ENCODE measurements around the gene C5orf47.

Gene C5orf47

DNA sequence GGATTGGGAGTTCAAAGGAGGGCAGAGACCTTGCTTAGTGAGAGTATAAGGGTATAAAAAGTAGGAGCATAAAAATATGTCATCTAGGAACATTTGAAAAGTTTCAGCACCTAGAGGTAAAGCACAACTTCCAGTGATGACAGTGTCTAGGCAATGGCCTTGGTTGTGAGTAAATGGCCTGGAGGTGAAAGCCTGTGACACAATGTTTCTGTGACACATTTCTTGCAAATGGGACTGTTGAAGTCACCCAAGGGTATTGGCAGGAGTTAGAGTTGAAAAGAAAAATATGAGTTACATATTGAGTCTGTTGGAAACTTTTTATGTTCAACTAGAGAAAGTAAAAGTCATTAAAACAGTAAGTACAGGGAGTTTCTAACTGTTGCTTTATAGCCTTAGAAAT lies 14.8 kb downstream of the C5orf47 start:
- no peak overlapping the region for H3K27ac ChIP-seq (ENCODE audit: low read length)
- no peaks in the 10 kb centered on the region for H3F3A ChIP-seq (ENCODE audit: insufficient read depth, low read length)
- H3K27me3 ChIP-seq (replicated peaks; ENCODE audit: insufficient read depth, low read length): no peaks in the 10 kb centered on the region
- no peak for DNase-seq
- H2AFZ ChIP-seq (ENCODE audit: low read length): no peak overlapping the region
- no peak overlapping the region for H3K4me2 ChIP-seq (ENCODE audit: low read depth, low read length)
- TF ChIP-seq, protein P1, sequence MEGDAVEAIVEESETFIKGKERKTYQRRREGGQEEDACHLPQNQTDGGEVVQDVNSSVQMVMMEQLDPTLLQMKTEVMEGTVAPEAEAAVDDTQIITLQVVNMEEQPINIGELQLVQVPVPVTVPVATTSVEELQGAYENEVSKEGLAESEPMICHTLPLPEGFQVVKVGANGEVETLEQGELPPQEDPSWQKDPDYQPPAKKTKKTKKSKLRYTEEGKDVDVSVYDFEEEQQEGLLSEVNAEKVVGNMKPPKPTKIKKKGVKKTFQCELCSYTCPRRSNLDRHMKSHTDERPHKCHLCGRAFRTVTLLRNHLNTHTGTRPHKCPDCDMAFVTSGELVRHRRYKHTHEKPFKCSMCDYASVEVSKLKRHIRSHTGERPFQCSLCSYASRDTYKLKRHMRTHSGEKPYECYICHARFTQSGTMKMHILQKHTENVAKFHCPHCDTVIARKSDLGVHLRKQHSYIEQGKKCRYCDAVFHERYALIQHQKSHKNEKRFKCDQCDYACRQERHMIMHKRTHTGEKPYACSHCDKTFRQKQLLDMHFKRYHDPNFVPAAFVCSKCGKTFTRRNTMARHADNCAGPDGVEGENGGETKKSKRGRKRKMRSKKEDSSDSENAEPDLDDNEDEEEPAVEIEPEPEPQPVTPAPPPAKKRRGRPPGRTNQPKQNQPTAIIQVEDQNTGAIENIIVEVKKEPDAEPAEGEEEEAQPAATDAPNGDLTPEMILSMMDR (IDR thresholded peaks at IDR 0.05; ENCODE audit: low read length): no peak
- TF ChIP-seq EZH2phosphoT487 (IDR thresholded peaks at IDR 0.05; ENCODE audit: low read length): no peak
- TF ChIP-seq EZH2 (optimal IDR thresholded peaks at IDR 0.05; ENCODE audit: low read depth, low read length): no peak
- H3K9me3 ChIP-seq (replicated peaks; ENCODE audit: insufficient read depth, low read length): no peaks in the 10 kb centered on the region
- no peaks in the 10 kb centered on the region for H3K4me1 ChIP-seq (ENCODE audit: low read length)
- H3K9ac ChIP-seq (ENCODE audit: low read length): no peak overlapping the region
- H4K20me1 ChIP-seq (ENCODE audit: insufficient read depth, low read length): no peaks in the 10 kb centered on the region
- no peaks in the 10 kb centered on the region for H3K79me2 ChIP-seq (ENCODE audit: low read length)
- H3K9me2 ChIP-seq (replicated peaks; ENCODE audit: insufficient read depth, low read length): no peaks in the 10 kb centered on the region
- H3K36me3 ChIP-seq (replicated peaks; ENCODE audit: insufficient read depth, low read length): no peaks in the 10 kb centered on the region
- H3K4me3 ChIP-seq (ENCODE audit: low read length): no peak overlapping the region

DNA sequence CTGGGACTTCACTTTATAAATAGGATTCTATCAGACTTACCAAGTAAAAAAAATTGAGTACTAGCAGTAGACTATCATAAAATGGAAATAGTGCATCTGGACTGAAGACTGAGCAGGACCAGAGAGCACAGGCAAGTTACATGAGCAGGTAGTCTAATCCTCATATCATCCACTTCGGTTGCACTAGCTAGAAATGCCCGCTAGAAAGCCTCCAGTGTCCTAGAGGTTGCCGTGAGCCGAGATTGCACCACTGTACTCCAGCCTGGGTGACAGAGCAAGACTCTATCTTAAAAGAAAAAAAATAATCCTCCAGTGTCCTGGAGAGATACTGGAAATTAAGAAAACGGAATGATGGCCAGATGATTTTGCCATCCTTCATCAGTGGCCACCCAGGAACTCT lies 20.0 kb downstream of the C5orf47 start:
- no peak overlapping the region for H3K4me3 ChIP-seq (ENCODE audit: low read length)
- no peaks in the 10 kb centered on the region for H3F3A ChIP-seq (ENCODE audit: insufficient read depth, low read length)
- no peaks in the 10 kb centered on the region for H4K20me1 ChIP-seq (ENCODE audit: insufficient read depth, low read length)
- H3K79me2 ChIP-seq (ENCODE audit: low read length): no peaks in the 10 kb centered on the region
- TF ChIP-seq, protein P1 (IDR thresholded peaks at IDR 0.05; ENCODE audit: low read length): no peak
- TF ChIP-seq EZH2 (optimal IDR thresholded peaks at IDR 0.05; ENCODE audit: low read depth, low read length) (no peak), EZH2phosphoT487 (IDR thresholded peaks at IDR 0.05; ENCODE audit: low read length) (no peak)
- H3K36me3 ChIP-seq (replicated peaks; ENCODE audit: insufficient read depth, low read length): no peaks in the 10 kb centered on the region
- no peaks in the 10 kb centered on the region for H3K27me3 ChIP-seq (replicated peaks; ENCODE audit: insufficient read depth, low read length)
- no peak overlapping the region for H3K27ac ChIP-seq (ENCODE audit: low read length)
- H2AFZ ChIP-seq (ENCODE audit: low read length): no peak overlapping the region
- H3K4me2 ChIP-seq (ENCODE audit: low read depth, low read length): no peak overlapping the region
- no peaks in the 10 kb centered on the region for H3K9me3 ChIP-seq (replicated peaks; ENCODE audit: insufficient read depth, low read length)
- DNase-seq: no peak
- H3K9ac ChIP-seq (ENCODE audit: low read length): no peak overlapping the region
- H3K9me2 ChIP-seq (replicated peaks; ENCODE audit: insufficient read depth, low read length): no peaks in the 10 kb centered on the region
- H3K4me1 ChIP-seq (ENCODE audit: low read length): no peaks in the 10 kb centered on the region

- no peak for DNase-seq
- H3K9ac ChIP-seq (ENCODE audit: low read length): no peak overlapping the region
- H3K27ac ChIP-seq (ENCODE audit: low read length): no peak overlapping the region
- no peak overlapping the region for H3K4me3 ChIP-seq (ENCODE audit: low read length)
- H3K27me3 ChIP-seq (replicated peaks; ENCODE audit: insufficient read depth, low read length): no peaks in the 10 kb centered on the region
- no peak overlapping the region for H3K4me2 ChIP-seq (ENCODE audit: low read depth, low read length)
- no peaks in the 10 kb centered on the region for H3F3A ChIP-seq (ENCODE audit: insufficient read depth, low read length)
- H4K20me1 ChIP-seq (ENCODE audit: insufficient read depth, low read length): no peaks in the 10 kb centered on the region
- no peak overlapping the region for H2AFZ ChIP-seq (ENCODE audit: low read length)
- H3K36me3 ChIP-seq (replicated peaks; ENCODE audit: insufficient read depth, low read length): no peaks in the 10 kb centered on the region
- TF ChIP-seq EZH2 (optimal IDR thresholded peaks at IDR 0.05; ENCODE audit: low read depth, low read length) (no peak), EZH2phosphoT487 (IDR thresholded peaks at IDR 0.05; ENCODE audit: low read length) (no peak)
- TF ChIP-seq, protein P1 (IDR thresholded peaks at IDR 0.05; ENCODE audit: low read length): no peak
- H3K9me3 ChIP-seq (replicated peaks; ENCODE audit: insufficient read depth, low read length): no peaks in the 10 kb centered on the region
- no peaks in the 10 kb centered on the region for H3K9me2 ChIP-seq (replicated peaks; ENCODE audit: insufficient read depth, low read length)
- H3K4me1 ChIP-seq (ENCODE audit: low read length): no peaks in the 10 kb centered on the region
- H3K79me2 ChIP-seq (ENCODE audit: low read length): no peaks in the 10 kb centered on the region
These were observed 21.4 kb downstream of the C5orf47 start for GRCh38 chr5:174010365-174010764.
